ENCODE measurements around the gene PHAF1. TPM values are rescaled to one million over a fixed set of nuclear protein-coding genes. Genes with fewer than 3 reads are reported as not detected.
"Not testable (repeated sequence)": the region's sequence is repeated elsewhere in the genome, so short reads cannot be mapped to it uniquely, and the experiment has no call there.

PHAF1 gene
- total RNA-seq, 1 experiment from 2014 or later, result 36.8 TPM

DNA sequence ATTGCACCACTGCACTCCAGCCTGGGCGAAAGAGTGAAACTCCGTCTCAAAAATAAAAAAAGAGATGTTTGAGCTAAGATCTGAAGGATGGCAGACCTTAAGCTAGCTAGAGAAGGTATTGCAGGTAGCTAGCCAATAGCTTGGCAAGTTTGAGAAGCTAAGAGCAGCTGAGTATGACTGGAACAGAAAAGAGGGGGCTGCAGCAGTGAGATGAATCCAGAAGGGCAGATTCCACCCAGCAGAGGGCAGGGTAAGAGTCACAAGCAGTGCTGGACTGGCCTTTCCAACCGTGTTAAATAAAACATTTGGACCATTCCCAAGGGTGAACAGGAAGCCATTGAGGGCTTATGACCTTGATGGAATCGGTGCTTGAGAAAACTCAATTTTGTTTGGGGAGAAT lies 5.7 kb upstream of the PHAF1 start:
- DNase-seq (ENCODE audit: extremely low read depth, low read depth), result peak; percentile 23

- DNase-seq (ENCODE audit: extremely low read depth, low read depth), result no peak
Measured at GRCh38 chr16:67104845-67105244, 4.9 kb upstream of the PHAF1 start.

DNA sequence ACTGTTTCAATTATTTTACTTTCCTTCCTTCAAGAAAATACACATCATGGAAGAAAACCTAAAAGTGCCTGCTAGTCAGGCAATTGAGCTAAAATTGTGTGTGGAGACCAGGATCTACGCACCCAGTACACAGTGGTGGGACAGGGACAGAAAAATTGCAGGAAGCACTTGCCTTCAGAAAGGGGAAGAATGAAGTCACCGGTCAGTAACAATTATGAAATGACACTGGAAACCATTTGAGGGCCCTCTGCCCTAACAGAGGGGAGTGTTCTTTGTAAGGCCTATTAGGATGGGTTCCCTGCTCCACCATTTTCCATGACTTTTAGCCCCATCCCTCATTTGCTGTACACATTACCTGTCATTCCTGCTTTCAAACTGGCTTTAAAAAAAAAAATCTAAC lies 4.5 kb upstream of the PHAF1 start:
- no peak for DNase-seq (ENCODE audit: extremely low read depth, low read depth)

DNA sequence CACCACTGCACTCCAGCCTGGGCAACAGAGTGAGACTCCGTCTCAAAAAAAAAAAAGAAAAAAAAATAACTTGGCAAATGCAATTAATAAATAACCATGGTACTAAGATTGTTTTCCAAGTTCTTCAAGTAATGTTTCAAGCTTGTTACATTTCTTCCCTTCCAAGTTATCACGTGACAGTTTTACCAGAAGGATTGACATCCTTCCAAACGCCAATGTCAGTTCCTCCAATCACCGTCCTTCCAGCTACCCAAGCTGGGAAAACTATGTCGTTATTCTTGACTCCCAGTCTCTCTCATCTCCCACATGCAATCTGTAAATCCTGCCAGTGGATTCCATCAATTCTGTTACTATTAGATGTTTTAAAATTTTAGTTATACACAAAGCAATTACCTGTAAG lies 3.9 kb upstream of the PHAF1 start:
- no peak for DNase-seq (ENCODE audit: extremely low read depth, low read depth)

DNA sequence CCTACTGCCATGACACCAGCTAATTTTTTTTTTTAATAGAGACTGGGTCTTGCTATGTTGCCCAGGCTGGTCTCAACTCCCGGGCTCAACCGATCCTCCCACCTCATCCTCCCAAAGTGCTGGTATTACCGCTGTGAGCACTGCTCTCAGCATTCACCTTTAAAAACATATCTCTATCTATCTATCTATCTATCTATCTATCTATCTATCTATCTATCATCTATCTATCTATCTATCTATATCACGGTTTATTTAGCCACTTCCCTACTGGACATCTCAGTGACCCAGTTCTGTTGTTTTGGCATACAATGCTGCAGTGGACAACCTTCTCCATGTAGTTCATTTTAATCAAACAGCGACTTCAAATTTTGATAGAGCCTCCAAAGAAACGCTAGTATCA lies 1.3 kb upstream of the PHAF1 start:
- no peak for DNase-seq (ENCODE audit: extremely low read depth, low read depth)

GRCh38 chr16:67108931-67109406 lies 772 bp upstream of the PHAF1 start:
- DNase-seq (ENCODE audit: extremely low read depth, low read depth), result no peak

DNA sequence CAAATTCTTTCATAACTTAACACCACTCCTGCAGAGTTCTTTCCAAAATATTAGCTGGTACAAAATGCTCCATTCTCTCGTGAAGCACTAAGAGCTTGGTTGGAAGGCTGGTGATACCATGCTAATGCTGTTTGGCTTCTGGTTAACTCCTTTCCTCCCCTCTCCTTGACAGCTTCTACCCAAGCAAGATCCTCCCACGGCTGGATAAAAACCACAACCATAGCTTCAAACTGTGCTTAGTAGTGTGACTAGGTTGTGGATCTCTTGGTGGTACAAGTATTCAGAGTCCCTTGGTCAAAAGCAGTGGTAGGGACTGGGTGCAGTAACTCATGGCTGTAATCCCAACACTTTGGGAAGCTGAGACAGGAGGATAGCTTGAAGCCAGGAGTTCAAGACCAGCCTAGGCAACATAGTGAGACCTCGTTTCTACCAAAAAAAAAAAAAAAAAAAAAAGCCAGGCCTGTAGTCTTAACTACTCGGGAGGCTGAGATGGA lies 2.3 kb downstream of the PHAF1 start:
- DNase-seq (ENCODE audit: extremely low read depth, low read depth), result no peak

GRCh38 chr16:67112591-67113399 lies 3.1 kb downstream of the PHAF1 start:
- no peak for DNase-seq (ENCODE audit: extremely low read depth, low read depth)

DNA sequence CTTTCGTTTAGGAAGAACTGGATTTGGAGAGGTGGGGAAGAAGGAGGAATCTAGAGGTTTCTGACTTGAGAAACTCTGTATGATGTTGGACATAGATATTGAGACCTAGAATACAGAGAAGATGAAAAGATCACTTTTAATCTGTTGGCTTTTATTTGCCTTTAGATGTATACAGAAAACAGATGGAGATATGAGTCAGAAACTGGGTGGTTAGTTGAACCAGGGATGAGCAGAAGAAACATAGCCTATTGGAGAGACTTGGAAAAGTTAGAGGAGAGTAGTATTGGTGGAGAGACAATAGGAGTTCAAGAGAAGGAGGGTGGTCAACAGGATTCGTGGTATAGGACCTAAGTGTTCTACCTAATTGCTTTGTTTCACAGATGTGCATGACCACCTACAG lies 5.1 kb downstream of the PHAF1 start:
- no peak for DNase-seq (ENCODE audit: extremely low read depth, low read depth)

- DNase-seq (ENCODE audit: extremely low read depth, low read depth), result no peak
Measured at GRCh38 chr16:67115639-67116038, 5.9 kb downstream of the PHAF1 start.

- DNase-seq (ENCODE audit: extremely low read depth, low read depth), result no peak
Measured at GRCh38 chr16:67116388-67117311, 6.9 kb downstream of the PHAF1 start.

- no peak for DNase-seq (ENCODE audit: extremely low read depth, low read depth)
Measured at GRCh38 chr16:67117716-67118115, 8.0 kb downstream of the PHAF1 start.

DNA sequence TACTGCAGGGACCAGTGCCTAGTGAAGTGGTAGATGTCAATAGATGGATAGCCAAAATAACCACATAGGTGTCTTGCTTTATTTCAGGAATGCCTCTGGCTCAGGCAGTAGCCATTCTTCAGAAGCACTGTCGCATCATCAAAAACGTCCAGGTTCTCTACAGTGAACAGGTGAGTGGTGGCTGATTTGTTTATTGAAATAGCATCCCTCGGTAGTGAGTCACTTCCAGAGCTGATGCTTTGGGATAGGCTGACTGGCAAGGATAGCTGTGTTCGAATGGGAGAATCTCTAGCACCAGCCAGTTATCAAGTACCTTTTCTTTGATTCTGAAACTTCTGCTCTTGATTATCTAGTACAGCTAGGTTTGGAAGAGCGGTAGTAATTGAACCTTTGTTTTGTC lies 10.3 kb downstream of the PHAF1 start:
- DNase-seq (ENCODE audit: extremely low read depth, low read depth), result no peak

DNA sequence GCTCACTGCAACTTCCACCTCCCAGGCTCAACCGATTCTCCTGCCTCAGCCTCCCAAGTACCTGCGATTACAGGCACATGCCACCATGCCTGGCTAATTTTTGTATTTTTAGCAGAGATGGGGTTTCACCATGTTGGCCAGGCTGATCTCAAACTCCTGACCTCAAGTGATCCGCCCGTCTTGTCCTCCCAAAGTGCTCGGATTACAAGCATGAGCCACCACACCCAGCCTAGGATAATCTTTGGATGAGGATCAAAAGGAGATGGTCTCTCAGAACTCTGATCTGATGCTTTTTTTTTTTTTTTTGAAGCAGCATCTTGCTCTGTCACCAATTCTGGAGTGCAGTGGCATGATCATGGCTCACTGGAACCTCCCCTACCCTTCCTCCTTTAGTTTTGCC lies 13.1 kb downstream of the PHAF1 start:
- DNase-seq (ENCODE audit: extremely low read depth, low read depth), result not testable (repeated sequence)

DNA sequence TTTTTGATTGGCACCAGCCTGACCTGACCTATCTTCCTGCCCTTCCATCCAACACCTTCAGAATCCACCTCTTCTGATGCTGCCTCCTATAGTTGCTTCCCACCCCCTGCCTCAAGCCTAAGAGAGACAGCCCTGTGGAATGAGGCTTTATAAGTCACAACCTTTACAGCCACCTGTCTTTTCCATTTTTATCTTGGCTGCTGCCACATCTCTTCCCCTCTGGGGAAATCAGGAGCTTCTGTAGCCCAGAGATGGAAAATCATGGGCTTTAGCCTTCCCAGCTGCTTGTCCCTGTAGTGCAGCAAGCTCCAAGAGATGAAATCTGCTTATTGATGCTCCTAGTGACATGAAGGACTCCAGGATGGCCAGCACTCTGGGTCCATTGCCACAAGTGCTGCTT lies 18.7 kb downstream of the PHAF1 start:
- no peak for DNase-seq (ENCODE audit: extremely low read depth, low read depth)

GRCh38 chr16:67128887-67129286 lies 19.1 kb downstream of the PHAF1 start:
- no peak for DNase-seq (ENCODE audit: extremely low read depth, low read depth)

GRCh38 chr16:67129422-67129821 lies 19.7 kb downstream of the PHAF1 start:
- DNase-seq (ENCODE audit: extremely low read depth, low read depth), result no peak

DNA sequence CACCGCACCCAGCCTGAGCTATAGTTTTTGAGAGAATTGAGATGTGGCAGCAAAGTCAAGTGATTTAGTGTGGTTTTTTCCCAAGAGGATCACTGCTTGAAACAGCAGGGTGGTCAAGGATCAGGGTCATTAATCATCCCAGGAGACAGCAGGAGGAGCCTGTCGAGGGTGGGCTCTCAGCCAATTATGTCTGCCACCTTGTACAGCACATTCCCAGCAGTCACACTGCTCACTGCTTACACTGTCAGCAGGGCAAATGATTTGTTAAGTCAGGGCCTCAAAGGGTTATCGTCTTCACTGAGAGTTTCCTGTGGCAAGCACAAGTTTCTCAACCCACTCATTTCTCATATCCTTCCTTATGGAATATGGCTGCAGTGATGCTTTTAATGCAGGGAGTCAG lies 27.9 kb downstream of the PHAF1 start:
- DNase-seq (ENCODE audit: extremely low read depth, low read depth), result no peak

- DNase-seq (ENCODE audit: extremely low read depth, low read depth), result no peak
Measured at GRCh38 chr16:67141391-67141790, 31.6 kb downstream of the PHAF1 start.

DNA sequence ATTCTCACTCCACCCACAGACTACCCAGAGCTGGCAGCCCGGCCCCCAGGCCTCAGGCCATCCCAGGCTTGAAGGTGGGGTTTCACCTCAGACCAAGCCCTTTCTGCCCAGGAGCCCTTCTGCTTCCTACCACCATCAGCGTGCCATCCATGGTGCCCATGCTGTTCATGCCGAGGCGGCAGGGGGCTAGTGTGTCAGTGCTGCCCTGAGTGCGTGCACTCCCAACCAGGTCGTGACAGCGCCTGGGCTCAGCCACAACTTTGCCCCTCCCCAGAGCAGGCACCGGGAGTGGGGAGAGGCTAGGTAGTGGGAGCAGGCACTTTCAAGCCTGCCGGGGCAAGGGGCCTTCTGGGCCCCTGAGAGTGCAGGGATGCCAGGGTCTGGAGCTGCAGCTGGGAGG lies 32.6 kb downstream of the PHAF1 start:
- DNase-seq (ENCODE audit: extremely low read depth, low read depth), result no peak

GRCh38 chr16:67144943-67145342 lies 35.2 kb downstream of the PHAF1 start:
- DNase-seq (ENCODE audit: extremely low read depth, low read depth), result no peak

DNA sequence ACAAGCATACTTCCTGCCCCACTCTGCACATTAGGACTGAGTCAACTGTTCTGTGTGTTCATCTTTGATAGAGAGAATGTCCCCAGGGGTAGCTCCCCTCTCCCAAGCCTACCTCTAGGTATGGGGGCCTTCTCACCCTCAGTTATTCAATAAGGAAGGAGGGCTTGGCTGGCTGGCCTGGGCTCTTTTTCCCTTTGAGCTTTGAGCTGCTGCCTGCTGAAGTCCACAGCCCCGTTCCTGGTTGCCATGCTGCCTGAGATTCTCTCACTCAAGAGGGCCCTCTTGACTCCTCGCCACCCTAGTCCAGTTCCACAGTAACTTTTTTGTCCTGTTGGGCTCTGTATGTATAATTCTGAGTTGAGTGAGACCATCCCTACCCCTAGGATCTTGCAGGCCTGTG lies 36.0 kb downstream of the PHAF1 start:
- no peak for DNase-seq (ENCODE audit: extremely low read depth, low read depth)

Measured in NCI-H460 (cell line).